ENCODE results near the gene SLC9C2.

GRCh38 chr1:173504268-173504667 is 98.6 kb downstream of the SLC9C2 start:
- peak; percentile 21 for TF ChIP-seq POLR2A (IDR thresholded peaks at IDR 0.05)
- TF ChIP-seq CTCF (IDR thresholded peaks at IDR 0.05): peak in 1 of 4 donors; percentile 0
